ENCODE data around the gene CACNG3. TPM values are rescaled to one million over a fixed set of nuclear protein-coding genes. Genes with fewer than 3 reads are reported as not detected.

The CACNG3 gene
- total RNA-seq, 1 experiment from 2014 or later = not detected

- Mint-ChIP-seq H3K4me3 (no peak overlapping the region), H3K27me3 (ENCODE audit: low read depth) (peaks cover 4% of the 10 kb centered on the region), H3K27ac (no peak overlapping the region), H3K4me1 (no peaks in the 10 kb centered on the region), H3K36me3 (ENCODE audit: insufficient read depth in 1 of 3, low read depth in 3 of 3) (peaks cover 3 to 8% (median 4%) of the 10 kb centered on the region in 3 experiments; a peak in 6 of 7 replicates), H3K9me3 (peaks cover 11% of the 10 kb centered on the region in 2 experiments)
- WGBS (ENCODE audit: extremely low coverage, insufficient read length, low lambda C conversion rate) = no CpG with 5 or more reads among the region's 5 CpGs
- Histone ChIP-seq H2BK15ac (ENCODE audit: low read depth, low read length) (no peak overlapping the region), H3K27ac (ENCODE audit: insufficient read length, low read depth, low read length) (no peak overlapping the region), H3K4ac (ENCODE audit: low read depth, low read length) (no peak overlapping the region), H4K8ac (replicated peaks; ENCODE audit: insufficient read length, low read depth, low read length) (no peak overlapping the region), H2BK120ac (ENCODE audit: low read depth, low read length, poor library complexity, severe bottlenecking) (no peak overlapping the region), H2BK5ac (ENCODE audit: insufficient read length, low read length) (no peak overlapping the region), H3K14ac (ENCODE audit: insufficient read depth, low read length) (no peak overlapping the region), H3K4me2 (ENCODE audit: insufficient read depth, insufficient read length, low read length) (no peak overlapping the region), H2AK5ac (ENCODE audit: insufficient read length, low read length) (no peak overlapping the region), H2AFZ (ENCODE audit: low read length) (no peak overlapping the region), H3T11ph (ENCODE audit: low read length) (no peak overlapping the region), H3K9ac (ENCODE audit: extremely low read depth, insufficient read length, low read length) (no peak overlapping the region), H4K5ac (ENCODE audit: insufficient read length, low read depth, low read length) (no peak overlapping the region), H3K79me1 (ENCODE audit: insufficient read depth, low read depth, low read length, poor library complexity, severe bottlenecking) (no peaks in the 10 kb centered on the region), H2BK20ac (ENCODE audit: low read depth, low read length, poor library complexity, severe bottlenecking) (no peak overlapping the region), H3K27me3 (ENCODE audit: insufficient read depth, low read length) (no peaks in the 10 kb centered on the region), H3K18ac (ENCODE audit: insufficient read length, low read depth, low read length) (no peak overlapping the region), H3K23me2 (ENCODE audit: insufficient read length, low read depth, low read length, poor library complexity, severe bottlenecking) (no peaks in the 10 kb centered on the region), H3K23ac (ENCODE audit: insufficient read length, low read depth, low read length) (no peak overlapping the region), H4K91ac (ENCODE audit: insufficient read length, low read depth, low read length) (no peak overlapping the region), H3K9me3 (ENCODE audit: control insufficient read depth, low read depth, low read length) (no peaks in the 10 kb centered on the region), H3K79me2 (ENCODE audit: insufficient read depth, low read length) (no peaks in the 10 kb centered on the region), H2BK12ac (ENCODE audit: insufficient read length, low read depth, low read length) (no peak overlapping the region), H3K4me1 (ENCODE audit: insufficient read depth, low read length) (no peaks in the 10 kb centered on the region), H4K20me1 (ENCODE audit: control insufficient read depth, insufficient read depth, insufficient read length) (no peaks in the 10 kb centered on the region), H3K56ac (ENCODE audit: insufficient read length, low read depth, low read length) (no peak overlapping the region)
- DNase-seq = no peak
- TF ChIP-seq, protein P1, sequence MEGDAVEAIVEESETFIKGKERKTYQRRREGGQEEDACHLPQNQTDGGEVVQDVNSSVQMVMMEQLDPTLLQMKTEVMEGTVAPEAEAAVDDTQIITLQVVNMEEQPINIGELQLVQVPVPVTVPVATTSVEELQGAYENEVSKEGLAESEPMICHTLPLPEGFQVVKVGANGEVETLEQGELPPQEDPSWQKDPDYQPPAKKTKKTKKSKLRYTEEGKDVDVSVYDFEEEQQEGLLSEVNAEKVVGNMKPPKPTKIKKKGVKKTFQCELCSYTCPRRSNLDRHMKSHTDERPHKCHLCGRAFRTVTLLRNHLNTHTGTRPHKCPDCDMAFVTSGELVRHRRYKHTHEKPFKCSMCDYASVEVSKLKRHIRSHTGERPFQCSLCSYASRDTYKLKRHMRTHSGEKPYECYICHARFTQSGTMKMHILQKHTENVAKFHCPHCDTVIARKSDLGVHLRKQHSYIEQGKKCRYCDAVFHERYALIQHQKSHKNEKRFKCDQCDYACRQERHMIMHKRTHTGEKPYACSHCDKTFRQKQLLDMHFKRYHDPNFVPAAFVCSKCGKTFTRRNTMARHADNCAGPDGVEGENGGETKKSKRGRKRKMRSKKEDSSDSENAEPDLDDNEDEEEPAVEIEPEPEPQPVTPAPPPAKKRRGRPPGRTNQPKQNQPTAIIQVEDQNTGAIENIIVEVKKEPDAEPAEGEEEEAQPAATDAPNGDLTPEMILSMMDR (conservative IDR thresholded peaks at IDR 0.05) = no peak
These were observed 116.7 kb downstream of the CACNG3 start for GRCh38 chr16:24372824-24373223.
